Activated T-cell treated with anti-CD3 and anti-CD28 coated beads, Interleukin-2, amount 50 U/mL, for 4 hours (primary cell): ENCODE results near the gene RABGAP1L. TPM values are rescaled to one million over a fixed set of nuclear protein-coding genes. Genes with fewer than 3 reads are reported as not detected.
A peak's percentile ranks its signal among the peaks of the same experiment; 100 is the strongest.
"Not testable (repeated sequence)": the region's sequence is repeated elsewhere in the genome, so short reads cannot be mapped to it uniquely, and the experiment has no call there.

Source experiments
- ATAC-seq, 2 donors: fragments of 200-7000 bp; cut with Tn5 transposase; one replicate each; pipeline ENCODE4 v1.10.0; 2021
- DNase-seq: peaks from one replicate; pipeline ENCODE4 v3.0.0-alpha.2; 2020
- H3K27me3 Mint-ChIP-seq: one replicate; pipeline ENCODE4 v1.8.0; 2021; ENCODE audit warnings: low read depth, mixed read lengths
- H3K36me3 Mint-ChIP-seq: one replicate; pipeline ENCODE4 v1.8.0; 2022; ENCODE audit warnings: mixed read lengths; ENCODE audit not compliant: insufficient read depth
- H3K4me1 Mint-ChIP-seq: one replicate; pipeline ENCODE4 v1.8.0; 2021; ENCODE audit warnings: low read depth, mixed read lengths
- H3K4me3 Mint-ChIP-seq: one replicate; pipeline ENCODE4 v1.8.0; 2021; ENCODE audit warnings: mild to moderate bottlenecking, moderate library complexity, mixed read lengths
- H3K9me3 Mint-ChIP-seq: one replicate; pipeline ENCODE4 v1.8.0; 2021; ENCODE audit warnings: mixed read lengths
- total RNA-seq, 3 donors: library from RNA; stranded (reverse); gene quantifications; one replicate each; pipeline ENCODE4 v1.2.1, GENCODE V29; 2021

The RABGAP1L gene
- total RNA-seq = 10 to 100 TPM; 16.9 to 23.2 (median 22.3) TPM

- H3K4me1 Mint-ChIP-seq = peaks cover 64% of the 10 kb centered on the region
- ATAC-seq (peak; percentile 84 to 87), DNase-seq (peak; percentile 91)
Observed at GRCh38 chr1:174159252-174160108, at the start of gene RABGAP1L. RABGAP1L (plus strand) TSS chr1:174159520.

GRCh38 chr1:174110053-174110452 lies 49.3 kb upstream of the RABGAP1L start:
- H3K36me3 Mint-ChIP-seq = no peaks in the 10 kb centered on the region
- ATAC-seq = no peak
- no peak overlapping the region for H3K4me3 Mint-ChIP-seq

More at GRCh38 chr1:174159252-174160108, at the start of gene RABGAP1L:
- Mint-ChIP-seq H3K4me3 (peak within 1 kb of the TSS; percentile 89), H3K27me3 (no peaks in the 10 kb centered on the region), H3K9me3 (no peaks in the 10 kb centered on the region), H3K36me3 (no peaks in the 10 kb centered on the region)

DNA sequence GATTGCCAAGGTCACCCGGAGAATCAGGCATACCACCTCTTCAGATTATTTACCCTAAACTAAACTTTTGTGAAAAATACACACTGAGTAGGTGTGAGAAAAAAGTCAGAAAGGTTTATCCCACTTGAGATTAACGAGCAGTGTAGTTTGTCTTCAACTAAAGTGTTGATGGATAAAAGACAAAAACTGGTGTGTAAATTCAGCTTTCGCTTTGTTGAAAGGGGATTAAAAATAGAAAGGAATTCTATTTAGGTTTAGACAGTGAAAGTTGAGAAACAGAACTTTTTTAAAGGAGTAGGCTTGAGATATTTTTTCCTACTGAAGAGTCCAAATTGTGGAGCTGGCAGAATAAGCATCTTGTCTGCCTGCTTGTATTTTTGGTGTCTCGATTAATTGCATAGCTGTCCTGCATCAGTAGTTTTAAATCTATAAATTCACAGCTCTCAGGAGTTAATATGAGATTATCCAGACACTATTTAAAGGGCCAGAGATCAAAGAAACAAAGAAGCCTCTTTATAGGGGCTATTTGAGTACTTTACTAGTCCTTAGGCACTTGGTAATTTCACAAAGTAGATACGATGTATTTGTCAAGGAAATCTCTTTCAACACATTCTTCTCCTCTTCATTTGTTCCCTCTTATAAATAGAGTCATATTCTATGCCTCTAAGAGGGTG lies 46.7 kb upstream of the RABGAP1L start:
- DNase-seq (no peak), ATAC-seq (no peak)
- H3K36me3 Mint-ChIP-seq = no peaks in the 10 kb centered on the region
- no peak overlapping the region for H3K4me3 Mint-ChIP-seq
- no peaks in the 10 kb centered on the region for H3K9me3 Mint-ChIP-seq
- H3K27me3 Mint-ChIP-seq = no peaks in the 10 kb centered on the region
- H3K4me1 Mint-ChIP-seq = no peaks in the 10 kb centered on the region

More at GRCh38 chr1:174110053-174110452, 49.3 kb upstream of the RABGAP1L start:
- Mint-ChIP-seq H3K9me3 (no peaks in the 10 kb centered on the region), H3K27me3 (no peaks in the 10 kb centered on the region), H3K4me1 (no peaks in the 10 kb centered on the region)
- DNase-seq = no peak

- ATAC-seq (no peak), DNase-seq (no peak)
- no peak overlapping the region for H3K4me3 Mint-ChIP-seq
- H3K9me3 Mint-ChIP-seq = no peaks in the 10 kb centered on the region
- H3K36me3 Mint-ChIP-seq = no peaks in the 10 kb centered on the region
- no peaks in the 10 kb centered on the region for H3K4me1 Mint-ChIP-seq
- no peaks in the 10 kb centered on the region for H3K27me3 Mint-ChIP-seq
Observed at GRCh38 chr1:174114106-174114505, 45.2 kb upstream of the RABGAP1L start.

GRCh38 chr1:174114788-174115448 lies 44.4 kb upstream of the RABGAP1L start:
- DNase-seq (no peak), ATAC-seq (peak; percentile 77 to 91)
- Mint-ChIP-seq H3K4me3 (no peak overlapping the region), H3K27me3 (no peaks in the 10 kb centered on the region), H3K36me3 (no peaks in the 10 kb centered on the region), H3K4me1 (no peaks in the 10 kb centered on the region), H3K9me3 (no peaks in the 10 kb centered on the region)

DNA sequence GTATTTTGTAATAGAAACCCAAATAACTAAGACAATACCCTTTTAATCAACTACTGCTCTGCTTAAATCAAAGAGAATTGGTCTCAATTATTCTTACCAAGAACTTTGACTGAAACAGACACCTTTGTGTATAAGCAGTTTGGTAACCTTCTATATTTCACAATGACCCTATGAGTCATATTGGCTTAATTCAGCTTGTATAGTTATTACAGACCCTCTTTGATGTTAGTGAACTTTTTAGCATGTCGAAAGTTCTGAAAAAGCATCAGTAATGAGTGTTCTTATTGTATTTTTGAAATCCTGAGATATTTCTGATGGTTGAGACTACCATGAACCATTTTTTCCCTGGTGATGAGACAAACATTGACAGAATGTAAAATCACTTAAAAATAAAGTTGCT lies 43.3 kb upstream of the RABGAP1L start:
- ATAC-seq (no peak), DNase-seq (no peak)
- Mint-ChIP-seq H3K9me3 (no peaks in the 10 kb centered on the region), H3K4me3 (no peak overlapping the region), H3K27me3 (no peaks in the 10 kb centered on the region), H3K4me1 (no peaks in the 10 kb centered on the region), H3K36me3 (no peaks in the 10 kb centered on the region)

GRCh38 chr1:174118751-174119150 lies 40.6 kb upstream of the RABGAP1L start:
- H3K9me3 Mint-ChIP-seq = peaks cover 5% of the 10 kb centered on the region

DNA sequence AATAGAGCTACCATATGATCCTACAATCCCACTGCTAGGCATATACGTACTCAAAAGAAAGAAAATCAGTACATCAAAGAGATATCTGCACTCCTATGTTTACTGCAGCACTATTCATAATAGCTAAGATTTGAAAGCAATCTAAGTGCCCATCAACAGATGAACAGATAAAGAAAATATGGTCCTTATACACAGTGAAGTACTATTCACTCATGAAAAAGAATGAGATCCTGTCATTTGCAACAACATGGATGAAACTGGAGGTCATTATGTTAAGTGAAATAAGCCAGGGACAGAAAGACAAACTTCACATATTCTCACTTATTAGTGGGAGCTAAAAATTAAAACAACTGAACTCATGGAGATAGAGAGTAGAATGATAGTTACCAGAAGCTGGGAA lies 37.0 kb upstream of the RABGAP1L start:
- H3K36me3 Mint-ChIP-seq, DNase-seq, ATAC-seq, H3K4me1 Mint-ChIP-seq, H3K4me3 Mint-ChIP-seq, H3K27me3 Mint-ChIP-seq: not testable (repeated sequence)
- peaks cover 23% of the 10 kb centered on the region for H3K9me3 Mint-ChIP-seq

More at GRCh38 chr1:174118751-174119150, 40.6 kb upstream of the RABGAP1L start:
- H3K4me1 Mint-ChIP-seq = no peaks in the 10 kb centered on the region
- H3K4me3 Mint-ChIP-seq = no peak overlapping the region
- H3K27me3 Mint-ChIP-seq = no peaks in the 10 kb centered on the region
- DNase-seq (no peak), ATAC-seq (no peak)
- H3K36me3 Mint-ChIP-seq = no peaks in the 10 kb centered on the region

DNA sequence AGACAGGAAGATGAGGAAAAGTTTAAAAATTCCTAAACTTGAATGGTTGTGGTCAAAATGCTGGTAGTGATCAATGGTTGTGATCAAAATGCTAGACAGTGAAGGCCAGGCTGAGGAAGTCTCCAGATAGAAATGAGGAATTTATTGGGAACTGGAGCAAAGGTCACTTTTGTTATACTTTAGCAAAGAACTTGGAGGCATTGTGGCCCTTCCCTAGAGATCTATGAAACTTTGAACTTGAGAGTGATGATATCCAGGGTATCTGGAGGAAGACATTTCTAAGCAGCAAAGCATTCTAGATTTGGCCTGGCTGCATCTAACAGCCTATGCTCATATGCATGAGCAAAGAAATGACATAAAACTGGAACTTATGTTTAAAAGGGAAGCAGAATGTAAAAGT lies 35.5 kb upstream of the RABGAP1L start:
- no peak for DNase-seq
- Mint-ChIP-seq H3K4me3 (no peak overlapping the region), H3K4me1 (no peaks in the 10 kb centered on the region), H3K27me3 (no peaks in the 10 kb centered on the region), H3K9me3 (peaks cover 31% of the 10 kb centered on the region), H3K36me3 (peaks cover 2% of the 10 kb centered on the region)
- no peak for ATAC-seq

DNA sequence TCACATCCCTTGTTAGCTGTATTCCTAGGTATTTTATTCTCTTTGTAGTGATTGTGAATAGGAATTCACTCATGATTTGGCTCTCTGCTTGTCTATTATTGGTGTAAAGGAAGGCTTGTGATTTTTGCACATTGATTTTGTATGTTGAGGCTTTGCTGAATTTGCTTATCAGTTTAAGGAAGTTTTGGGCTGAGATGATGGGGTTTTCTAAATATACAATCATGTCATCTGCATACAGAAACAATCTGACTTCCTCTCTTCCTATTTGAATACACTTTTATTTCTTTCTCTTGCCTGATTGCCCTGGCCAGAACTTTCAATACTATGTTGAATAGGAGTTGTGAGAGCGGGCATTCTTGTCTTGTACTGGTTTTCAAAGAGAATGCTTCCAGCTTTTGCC lies 32.1 kb upstream of the RABGAP1L start:
- not testable (repeated sequence) for H3K27me3 Mint-ChIP-seq, H3K4me1 Mint-ChIP-seq, H3K4me3 Mint-ChIP-seq, H3K36me3 Mint-ChIP-seq, ATAC-seq, DNase-seq
- H3K9me3 Mint-ChIP-seq = peaks cover 39% of the 10 kb centered on the region

GRCh38 chr1:174131032-174131638 lies 28.2 kb upstream of the RABGAP1L start:
- H3K4me1 Mint-ChIP-seq = no peaks in the 10 kb centered on the region
- ATAC-seq (no peak), DNase-seq (no peak)
- no peaks in the 10 kb centered on the region for H3K27me3 Mint-ChIP-seq
- H3K9me3 Mint-ChIP-seq = peaks cover 20% of the 10 kb centered on the region
- no peak overlapping the region for H3K4me3 Mint-ChIP-seq
- peaks cover 2% of the 10 kb centered on the region for H3K36me3 Mint-ChIP-seq

DNA sequence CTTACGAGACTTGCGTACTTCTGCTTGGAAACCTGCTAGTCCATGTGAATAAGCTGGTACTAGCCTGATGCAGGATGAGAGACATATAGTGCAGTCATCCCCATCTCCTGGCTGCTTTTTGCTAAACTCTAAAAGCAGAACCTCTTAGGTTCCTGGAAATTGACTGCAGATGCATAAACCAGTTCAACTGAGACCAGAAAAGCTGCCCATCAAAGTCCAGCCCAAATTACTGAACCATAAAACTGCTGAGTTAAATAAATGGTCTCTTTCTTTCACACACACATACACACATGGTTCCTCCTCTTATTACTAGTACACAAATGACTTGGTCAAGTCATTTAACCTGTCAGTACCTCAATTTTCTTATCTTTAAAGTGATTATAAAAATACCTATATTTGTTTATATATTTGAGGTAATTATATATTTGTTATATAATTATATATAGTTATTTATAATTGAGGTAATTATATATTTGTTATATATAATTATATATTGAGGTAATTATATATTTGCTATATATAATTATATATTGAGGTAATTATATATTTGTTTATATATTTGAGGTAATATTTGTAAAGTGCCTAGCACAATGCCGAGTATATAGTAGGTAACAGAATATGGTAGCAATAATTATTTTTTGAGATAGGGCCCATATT lies 25.2 kb upstream of the RABGAP1L start:
- no peak for DNase-seq
- Mint-ChIP-seq H3K4me1 (no peaks in the 10 kb centered on the region), H3K4me3 (no peak overlapping the region), H3K9me3 (peaks cover 8% of the 10 kb centered on the region), H3K27me3 (no peaks in the 10 kb centered on the region), H3K36me3 (peaks cover 2% of the 10 kb centered on the region)
- no peak for ATAC-seq

DNA sequence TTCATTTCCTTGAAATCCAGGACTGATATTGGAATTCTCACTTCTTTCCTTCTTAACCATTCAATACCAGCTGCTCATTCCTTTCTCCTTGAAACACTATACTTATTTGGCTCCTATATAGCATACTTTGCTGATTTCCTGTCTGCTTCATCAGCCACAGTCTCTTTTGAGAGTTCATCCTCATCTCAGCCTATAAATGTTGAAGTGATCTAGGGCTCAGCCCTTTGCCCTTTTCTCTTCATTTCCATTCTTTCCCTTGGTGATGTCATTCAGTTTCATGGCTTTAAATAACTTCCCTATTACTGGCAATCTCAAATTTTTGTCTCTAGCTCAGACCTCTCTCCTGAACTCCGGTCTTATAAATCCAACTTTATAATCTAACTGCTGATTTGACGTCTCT lies 24.1 kb upstream of the RABGAP1L start:
- Mint-ChIP-seq H3K9me3 (peaks cover under 1% of the 10 kb centered on the region), H3K4me3 (no peak overlapping the region), H3K27me3 (no peaks in the 10 kb centered on the region), H3K36me3 (no peaks in the 10 kb centered on the region), H3K4me1 (no peaks in the 10 kb centered on the region)
- ATAC-seq (no peak), DNase-seq (no peak)

DNA sequence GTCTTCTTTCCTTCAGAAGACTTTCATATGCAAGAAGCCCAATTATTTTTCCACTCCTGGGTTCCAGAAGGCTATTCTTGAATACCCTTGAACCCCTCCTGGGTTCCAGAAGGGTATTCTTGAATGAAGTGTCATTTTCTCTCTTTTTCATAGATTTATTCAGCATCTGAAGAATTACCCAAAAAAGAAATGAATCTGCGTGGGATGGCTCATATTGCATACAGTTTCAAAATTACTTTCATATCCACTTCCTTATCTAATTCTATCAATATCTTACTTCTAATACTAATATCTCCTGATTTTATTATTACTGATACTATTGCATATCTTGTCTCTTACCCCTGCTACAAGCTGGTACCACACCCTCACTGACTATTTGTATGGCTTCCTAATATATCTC lies 22.6 kb upstream of the RABGAP1L start:
- Mint-ChIP-seq H3K9me3 (no peaks in the 10 kb centered on the region), H3K4me1 (no peaks in the 10 kb centered on the region), H3K27me3 (no peaks in the 10 kb centered on the region), H3K36me3 (no peaks in the 10 kb centered on the region), H3K4me3 (no peak overlapping the region)
- DNase-seq (no peak), ATAC-seq (no peak)
